ENCODE results near the gene CADM4. TPM values are rescaled to one million over a fixed set of nuclear protein-coding genes. Genes with fewer than 3 reads are reported as not detected.

The CADM4 gene
- total RNA-seq, 1 donor from 2014 or later: 7.7 TPM

DNA sequence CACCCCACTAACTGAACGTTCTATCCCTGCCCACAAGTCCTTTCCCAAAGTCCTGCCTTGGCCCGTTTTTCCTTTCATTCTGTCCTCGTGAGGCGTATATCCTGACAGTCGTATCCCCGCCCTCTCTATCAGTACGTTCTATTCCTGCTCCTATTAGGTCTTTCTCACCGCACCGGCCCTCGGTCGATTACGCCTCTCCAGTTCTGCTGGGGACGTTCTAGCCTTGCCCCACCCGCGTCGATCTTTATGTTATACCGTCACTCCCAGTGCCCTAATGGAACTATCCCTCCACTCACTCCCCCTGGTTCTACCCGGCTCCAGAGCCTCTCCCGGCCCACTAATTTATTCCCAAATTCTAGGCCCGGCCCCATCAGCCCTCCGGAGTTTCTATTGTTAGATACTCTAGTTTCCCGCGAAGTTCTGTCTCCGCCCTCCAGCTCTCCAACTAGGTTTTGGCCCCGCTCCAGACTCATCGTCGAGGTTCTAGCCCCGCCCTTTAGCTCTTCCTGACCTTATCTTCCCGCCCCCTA is 28.3 kb upstream of the CADM4 start:
- Mint-ChIP-seq H3K4me3 (peak overlapping the region; percentile 86), H3K27me3 (ENCODE audit: insufficient read depth, low read depth) (peaks cover 27% of the 10 kb centered on the region), H3K9me3 (peaks cover 2% of the 10 kb centered on the region), H3K27ac (peak overlapping the region; percentile 83), H3K4me1 (peaks cover 31% of the 10 kb centered on the region), H3K36me3 (peaks cover 19% of the 10 kb centered on the region)
- peak overlapping the region; percentile 60 for H3K4me3 ChIP-seq
- DNase-seq (ENCODE audit: low spot score): no peak
- H3K9me3 ChIP-seq (ENCODE audit: low read depth): no peaks in the 10 kb centered on the region
- peak overlapping the region; percentile 82 for H3K4me2 ChIP-seq
- H4K20me1 ChIP-seq (ENCODE audit: low read depth): no peaks in the 10 kb centered on the region
- peak overlapping the region; percentile 73 for H2AFZ ChIP-seq (replicated peaks)
- peaks cover 29% of the 10 kb centered on the region for H3F3A ChIP-seq (ENCODE audit: low read depth)
- TF ChIP-seq EZH2 (IDR thresholded peaks at IDR 0.05) (no peak), EZH2phosphoT487 (IDR thresholded peaks at IDR 0.05) (no peak)
- TF ChIP-seq, protein P1, sequence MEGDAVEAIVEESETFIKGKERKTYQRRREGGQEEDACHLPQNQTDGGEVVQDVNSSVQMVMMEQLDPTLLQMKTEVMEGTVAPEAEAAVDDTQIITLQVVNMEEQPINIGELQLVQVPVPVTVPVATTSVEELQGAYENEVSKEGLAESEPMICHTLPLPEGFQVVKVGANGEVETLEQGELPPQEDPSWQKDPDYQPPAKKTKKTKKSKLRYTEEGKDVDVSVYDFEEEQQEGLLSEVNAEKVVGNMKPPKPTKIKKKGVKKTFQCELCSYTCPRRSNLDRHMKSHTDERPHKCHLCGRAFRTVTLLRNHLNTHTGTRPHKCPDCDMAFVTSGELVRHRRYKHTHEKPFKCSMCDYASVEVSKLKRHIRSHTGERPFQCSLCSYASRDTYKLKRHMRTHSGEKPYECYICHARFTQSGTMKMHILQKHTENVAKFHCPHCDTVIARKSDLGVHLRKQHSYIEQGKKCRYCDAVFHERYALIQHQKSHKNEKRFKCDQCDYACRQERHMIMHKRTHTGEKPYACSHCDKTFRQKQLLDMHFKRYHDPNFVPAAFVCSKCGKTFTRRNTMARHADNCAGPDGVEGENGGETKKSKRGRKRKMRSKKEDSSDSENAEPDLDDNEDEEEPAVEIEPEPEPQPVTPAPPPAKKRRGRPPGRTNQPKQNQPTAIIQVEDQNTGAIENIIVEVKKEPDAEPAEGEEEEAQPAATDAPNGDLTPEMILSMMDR (IDR thresholded peaks at IDR 0.05): no peak
- H3K36me3 ChIP-seq: no peaks in the 10 kb centered on the region
- H3K27ac ChIP-seq: no peak overlapping the region
- peak overlapping the region; percentile 34 for H3K9ac ChIP-seq
- H3K79me2 ChIP-seq (ENCODE audit: low read depth): no peaks in the 10 kb centered on the region
- H3K4me1 ChIP-seq: peaks cover 19% of the 10 kb centered on the region
- peaks cover 33% of the 10 kb centered on the region for H3K27me3 ChIP-seq

DNA sequence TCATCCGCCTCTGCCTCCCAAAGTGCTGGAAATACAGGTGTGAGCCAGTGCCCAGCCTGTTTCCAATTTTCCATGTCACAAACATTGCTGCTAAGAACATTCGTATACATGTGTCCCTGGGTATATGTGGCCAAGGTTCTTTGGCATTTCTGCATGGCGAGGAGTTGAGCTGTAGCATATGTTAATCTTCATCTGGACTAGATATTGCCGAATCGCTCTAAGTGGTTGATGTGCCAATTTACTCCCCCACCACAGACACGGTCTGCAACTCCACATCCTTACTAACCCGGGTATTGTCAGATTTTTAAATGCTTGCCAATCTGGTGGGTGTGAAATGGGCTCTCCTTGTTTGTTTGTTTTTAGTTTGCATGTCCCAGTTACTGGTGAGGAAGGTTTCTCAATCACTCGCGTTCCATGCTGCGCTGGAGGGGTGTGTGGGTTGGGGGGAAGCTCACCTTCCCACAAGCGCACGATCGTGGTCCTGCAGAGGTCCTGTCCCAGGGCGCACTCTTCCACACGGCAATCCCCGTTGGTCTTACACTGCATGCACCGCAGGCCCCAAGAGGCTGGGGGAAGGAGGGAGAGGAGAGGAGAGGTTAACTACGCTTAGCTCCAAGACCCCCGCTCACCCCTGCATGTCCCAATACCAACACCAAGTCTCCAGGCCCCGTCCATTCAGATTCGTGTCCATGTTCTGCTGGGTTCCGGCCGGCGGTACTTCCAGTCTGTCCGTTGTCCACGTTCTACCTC is 27.7 kb upstream of the CADM4 start:
- TF ChIP-seq EZH2phosphoT487 (IDR thresholded peaks at IDR 0.05): no peak
- TF ChIP-seq EZH2 (IDR thresholded peaks at IDR 0.05): no peak
- TF ChIP-seq, protein P1 (IDR thresholded peaks at IDR 0.05): no peak
- peak overlapping the region; percentile 34 for H3K9ac ChIP-seq
- H3K4me2 ChIP-seq: peak overlapping the region; percentile 82
- peaks cover 19% of the 10 kb centered on the region for H3K4me1 ChIP-seq
- Mint-ChIP-seq H3K36me3 (peaks cover 24% of the 10 kb centered on the region), H3K27me3 (ENCODE audit: insufficient read depth, low read depth) (peaks cover 27% of the 10 kb centered on the region), H3K9me3 (peaks cover 2% of the 10 kb centered on the region), H3K4me1 (peaks cover 31% of the 10 kb centered on the region), H3K4me3 (peak overlapping the region; percentile 86), H3K27ac (peak overlapping the region; percentile 83)
- no peak overlapping the region for H3K27ac ChIP-seq
- H3F3A ChIP-seq (ENCODE audit: low read depth): peaks cover 27% of the 10 kb centered on the region
- peak overlapping the region; percentile 60 for H3K4me3 ChIP-seq
- H4K20me1 ChIP-seq (ENCODE audit: low read depth): no peaks in the 10 kb centered on the region
- no peaks in the 10 kb centered on the region for H3K79me2 ChIP-seq (ENCODE audit: low read depth)
- peaks cover 33% of the 10 kb centered on the region for H3K27me3 ChIP-seq
- H3K9me3 ChIP-seq (ENCODE audit: low read depth): no peaks in the 10 kb centered on the region
- no peaks in the 10 kb centered on the region for H3K36me3 ChIP-seq
- peak overlapping the region; percentile 73 for H2AFZ ChIP-seq (replicated peaks)
- peak; percentile 16 for DNase-seq (ENCODE audit: low spot score)

DNA sequence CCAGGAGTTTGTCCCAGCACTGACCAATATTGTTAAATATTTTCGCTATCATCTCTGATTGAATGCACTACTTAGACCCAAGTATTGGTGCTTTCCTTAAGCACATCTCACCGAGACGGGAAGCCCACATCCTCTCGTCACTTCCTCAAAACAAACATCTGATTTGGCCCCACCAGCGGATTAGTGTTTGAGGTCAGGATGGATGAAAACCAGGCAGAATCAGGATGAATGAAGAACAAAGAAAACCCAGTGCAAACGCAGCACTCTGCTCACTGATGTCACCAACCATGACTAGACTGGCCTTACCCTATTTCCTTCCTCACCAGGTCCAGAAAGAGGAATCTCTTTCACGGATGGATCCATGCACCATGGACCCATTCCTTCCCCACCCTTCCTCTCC is 24.4 kb upstream of the CADM4 start:
- TF ChIP-seq, protein P1 (IDR thresholded peaks at IDR 0.05): no peak
- TF ChIP-seq EZH2 (IDR thresholded peaks at IDR 0.05) (no peak), EZH2phosphoT487 (IDR thresholded peaks at IDR 0.05) (no peak)

More for the DNA sequence above, 24.4 kb upstream of the CADM4 start:
- Histone ChIP-seq H3K27me3 (peaks cover 9% of the 10 kb centered on the region), H3F3A (ENCODE audit: low read depth) (peaks cover 12% of the 10 kb centered on the region), H4K20me1 (ENCODE audit: low read depth) (no peaks in the 10 kb centered on the region), H3K9me3 (ENCODE audit: low read depth) (no peaks in the 10 kb centered on the region), H3K9ac (no peak overlapping the region), H3K79me2 (ENCODE audit: low read depth) (no peaks in the 10 kb centered on the region), H3K4me2 (no peak overlapping the region), H3K4me1 (peaks cover 6% of the 10 kb centered on the region), H3K36me3 (no peaks in the 10 kb centered on the region), H3K27ac (no peak overlapping the region), H2AFZ (replicated peaks) (no peak overlapping the region), H3K4me3 (no peak overlapping the region)
- DNase-seq (ENCODE audit: low spot score): no peak
- no peak overlapping the region for H3K27ac Mint-ChIP-seq
- H3K9me3 Mint-ChIP-seq: peaks cover 2% of the 10 kb centered on the region
- peaks cover 17% of the 10 kb centered on the region for H3K4me1 Mint-ChIP-seq
- H3K4me3 Mint-ChIP-seq: no peak overlapping the region
- H3K36me3 Mint-ChIP-seq: peaks cover 41% of the 10 kb centered on the region
- peaks cover 10% of the 10 kb centered on the region for H3K27me3 Mint-ChIP-seq (ENCODE audit: insufficient read depth, low read depth)

Measured in neural progenitor cell (in vitro differentiated cells).